A549 treated with RU486 at 1 μM for 4 hours (cell line): Measurements from ENCODE around the gene OXSM. TPM values are rescaled to one million over a fixed set of nuclear protein-coding genes. Genes with fewer than 3 reads are reported as not detected.

Source experiments
- total RNA-seq: library from RNA; stranded (reverse); fragments of 200-300 nt; extraction: Qiagen RNA extraction; gene quantifications from 5 replicates; pipeline ENCODE4 v1.2.3, GENCODE V29; 2022; ENCODE audit warnings: low read depth

The OXSM gene
- total RNA-seq = 14.7 to 19.7 TPM (median 17.1 TPM) in 5 replicates

DNA sequence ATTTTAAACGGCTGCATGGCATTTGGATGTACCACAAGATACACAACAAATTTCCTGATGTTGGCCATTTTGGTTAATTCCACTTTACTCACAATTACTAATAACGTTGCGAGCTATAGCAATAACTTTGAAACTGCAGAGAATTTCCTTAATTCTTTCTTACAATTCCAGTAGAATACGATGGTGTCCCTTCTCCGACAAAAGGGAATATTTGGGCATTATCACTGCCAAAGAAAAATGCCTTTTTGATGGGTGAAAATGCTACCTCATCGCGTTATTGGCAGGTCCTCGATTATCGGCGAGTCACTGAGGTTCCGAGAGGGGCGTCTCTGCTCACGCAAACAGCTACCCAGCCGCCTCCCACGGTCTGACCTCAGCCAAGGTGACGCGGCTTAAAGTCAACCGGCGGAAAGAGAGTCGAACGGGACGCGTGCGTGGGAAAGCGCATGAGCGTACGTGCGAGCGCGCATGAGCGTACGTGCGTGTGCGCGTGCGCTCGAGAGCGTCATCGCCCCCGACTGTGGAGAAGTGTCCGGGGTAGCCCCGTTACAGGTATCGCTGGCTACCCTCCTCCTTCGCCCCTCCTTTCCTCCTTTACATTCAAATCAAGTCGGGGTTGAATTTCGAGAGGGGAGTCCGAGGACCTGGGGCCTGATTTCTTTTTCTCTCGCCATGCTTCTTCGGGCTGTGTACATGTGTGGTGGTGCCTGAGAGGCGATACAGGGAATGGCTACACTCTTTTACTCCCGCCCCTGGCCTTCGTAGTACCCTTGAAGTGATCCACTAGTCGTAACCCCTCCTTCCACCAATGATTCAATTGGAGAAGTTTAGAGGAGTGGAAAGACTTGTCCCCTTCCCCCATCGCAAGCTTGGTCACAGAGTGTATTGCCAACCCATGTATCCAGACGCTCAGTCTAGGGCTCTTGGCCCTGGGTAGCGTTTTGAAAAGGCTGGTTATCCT lies at the start of gene OXSM:
Gene OXSM, plus strand, starts transcription at position 495 of the 961 bp plus-strand sequence. CDS start 931 bp downstream, outside the sequence.

DNA sequence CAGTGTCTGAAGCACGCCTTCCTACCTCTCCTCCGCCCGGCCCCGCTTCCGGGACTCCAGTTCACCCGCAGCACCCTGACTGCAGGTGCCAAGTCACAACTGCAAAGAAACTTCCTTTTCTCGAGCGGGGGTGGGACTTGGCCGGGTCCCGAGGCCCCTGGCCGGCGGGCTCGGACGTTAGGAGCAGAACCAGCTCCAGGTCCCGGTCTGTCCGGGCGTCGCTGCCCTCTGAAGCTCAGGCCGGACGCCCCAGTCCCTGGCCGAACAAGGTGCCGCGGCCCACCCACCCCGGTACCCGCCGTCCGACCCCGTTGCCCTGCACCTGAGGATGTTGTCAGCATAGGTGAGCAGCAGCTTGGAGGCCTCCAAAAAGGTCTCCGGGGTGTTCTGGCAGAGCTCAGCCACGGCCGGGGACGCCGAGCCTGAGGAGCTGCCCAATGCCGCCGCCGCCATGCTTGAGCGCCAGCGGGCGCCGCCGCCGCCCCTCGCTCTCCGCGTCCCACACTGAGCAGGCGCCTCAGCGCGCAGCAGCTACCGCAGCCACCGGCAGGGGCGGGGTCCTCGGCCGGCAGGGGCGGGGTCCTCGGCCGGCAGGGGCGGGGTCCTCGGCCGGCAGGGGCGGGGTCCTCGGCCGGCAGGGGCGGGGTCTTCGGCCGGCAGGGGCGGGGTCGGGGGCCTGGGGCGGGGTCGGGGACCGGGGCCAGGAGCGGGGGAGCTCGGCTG lies 6.8 kb upstream of the OXSM start, which contains the start of gene NGLY1:
Gene NGLY1, minus strand, starts transcription at position 506 of the 723 bp plus-strand sequence. Its CDS starts 53 bp downstream, at position 453.

Other genes starting within 250 kb of the OXSM start
- gene TOP2B, start 125.2 kb upstream of the OXSM start, total RNA-seq = 47.1 to 86.4 TPM (median 69.3 TPM) in 5 replicates
- gene NGLY1, start 6.6 kb upstream of the OXSM start, total RNA-seq = 15.9 to 21.3 TPM (median 17.8 TPM) in 5 replicates